SK-N-SH (cell line): ENCODE results near the gene INTS11. TPM values are rescaled to one million over a fixed set of nuclear protein-coding genes. Genes with fewer than 3 reads are reported as not detected.

Source experiments
- CTCF ChIA-PET: fragments of 300-600, 350-600 bp; formaldehyde crosslinking; extraction: SDS; loops from one replicate; lab custom pipeline; 2021; lab: Yijun Ruan, JAX
- POLR2A ChIA-PET: fragments of 350-600 bp; sonication (Branson Sonifier 250); formaldehyde crosslinking; extraction: SDS; loops from one replicate; lab custom pipeline; 2020; ENCODE audit warnings: antibody characterized with exemption, inconsistent platforms; lab: Yijun Ruan, JAX
- DNase-seq: peaks from one replicate; pipeline ENCODE4 v3.0.0; 2012
- H2AFZ ChIP-seq: fragments of 200-600 bp; sonication (generic); 2 replicates; pipeline ENCODE4 v1.8.1; 2016; ENCODE audit warnings: antibody characterized with exemption, mild to moderate bottlenecking, low read depth
- H3F3A ChIP-seq: fragments of 200-600 bp; sonication (generic); replicated peaks from 2 replicates; pipeline ENCODE3; 2016; ENCODE audit warnings: antibody characterized with exemption, mild to moderate bottlenecking; ENCODE audit not compliant: insufficient read depth
- H3K27ac ChIP-seq, 2 experiments: fragments of 200-500 bp in 1 of 2; fragments of 200-600 bp in 1 of 2; sonication (Bioruptor generic) in 1 of 2; sonication (generic), shearing (Covaris generic) in 1 of 2; 2 replicates each; pipeline versions ENCODE4 v1.5.1 to v1.6.1; 2014 to 2016; ENCODE audit warnings: low read depth in 2 of 2, inconsistent platforms in 1 of 2, low read length in 1 of 2, mild to moderate bottlenecking in 1 of 2, mixed read lengths in 1 of 2
- H3K27me3 ChIP-seq: fragments of 200-600 bp; sonication (generic), shearing (Covaris generic); 2 replicates; pipeline ENCODE4 v1.6.1; 2016; ENCODE audit warnings: mixed run types; ENCODE audit not compliant: insufficient read depth
- H3K36me3 ChIP-seq, 2 experiments: fragments of 200-500 bp in 1 of 2; fragments of 200-600 bp in 1 of 2; sonication (Bioruptor generic) in 1 of 2; sonication (generic) in 1 of 2; replicated peaks in 1 of 2; 2 replicates each; pipeline versions ENCODE3 to v1.5.1; 2014 to 2016; ENCODE audit warnings: low read length in 1 of 2, mild to moderate bottlenecking in 1 of 2; ENCODE audit not compliant: insufficient read depth in 2 of 2, control insufficient read depth in 1 of 2
- H3K4me1 ChIP-seq, 2 experiments: fragments of 200-500 bp in 1 of 2; fragments of 200-600 bp in 1 of 2; sonication (Bioruptor generic) in 1 of 2; sonication (generic), shearing (Covaris generic) in 1 of 2; 2 replicates each; pipeline versions ENCODE4 v1.5.1 to v1.6.1; 2014 to 2016; ENCODE audit warnings: low read depth in 1 of 2, low read length in 1 of 2, mixed run types in 1 of 2; ENCODE audit not compliant: insufficient read depth in 2 of 2, control insufficient read depth in 1 of 2
- H3K4me2 ChIP-seq: fragments of 200-600 bp; sonication (generic), shearing (Covaris generic); 2 replicates; pipeline ENCODE4 v1.6.1; 2017; ENCODE audit warnings: mixed run types
- H3K4me3 ChIP-seq, 2 experiments: fragments of 200-500 bp in 1 of 2; fragments of 200-600 bp in 1 of 2; sonication (Bioruptor generic) in 1 of 2; sonication (generic), shearing (Covaris generic) in 1 of 2; 2 replicates each; pipeline versions ENCODE4 v1.5.1 to v1.8.1; 2014 to 2016; ENCODE audit warnings: low read depth in 2 of 2, inconsistent platforms in 1 of 2, low read length in 1 of 2, mild to moderate bottlenecking in 1 of 2, mixed read lengths in 1 of 2, moderate library complexity in 1 of 2
- H3K79me2 ChIP-seq: fragments of 200-600 bp; sonication (generic); 2 replicates; pipeline ENCODE4 v1.8.1; 2017; ENCODE audit warnings: mild to moderate bottlenecking; ENCODE audit not compliant: insufficient read depth
- H3K9ac ChIP-seq: fragments of 200-600 bp; sonication (generic); 2 replicates; pipeline ENCODE4 v1.6.1; 2017; ENCODE audit warnings: mixed run types
- H3K9me2 ChIP-seq: fragments of 200-600 bp; sonication (generic); 2 replicates; pipeline ENCODE4 v1.6.1; 2017; ENCODE audit warnings: mixed run types
- H3K9me3 ChIP-seq: fragments of 200-600 bp; sonication (generic); 2 replicates; pipeline ENCODE4 v1.6.1; 2017; ENCODE audit warnings: mixed run types, mild to moderate bottlenecking, moderate library complexity
- H4K20me1 ChIP-seq: fragments of 200-600 bp; sonication (generic); 2 replicates; pipeline ENCODE4 v1.6.1; 2017; ENCODE audit warnings: mild to moderate bottlenecking, mixed run types; ENCODE audit not compliant: insufficient read depth
- CHD2 ChIP-seq: fragments of 150-350 bp; IDR thresholded peaks from 2 replicates; pipeline ENCODE4 v1.6.1; 2018; ENCODE audit warnings: low read length; ENCODE audit not compliant: partially characterized antibody
- ELF1 ChIP-seq: IDR thresholded peaks from 2 replicates; pipeline ENCODE4 v1.4.0; 2012
- EZH2phosphoT487 ChIP-seq: fragments of 200-600 bp; sonication (generic); IDR thresholded peaks from 2 replicates; pipeline ENCODE4 v1.6.1; 2017; ENCODE audit warnings: low read depth, mixed run types, mild to moderate bottlenecking, antibody characterized with exemption, moderate library complexity, borderline replicate concordance
- GABPA ChIP-seq: IDR thresholded peaks from 2 replicates; pipeline ENCODE4 v1.4.0; 2012; ENCODE audit warnings: low read depth, mild to moderate bottlenecking
- GATA2 ChIP-seq: sonication (generic); formaldehyde crosslinking; IDR thresholded peaks from 2 replicates; pipeline ENCODE4 v1.5.0; 2020; ENCODE audit warnings: mild to moderate bottlenecking, missing genetic modification reagents
- NFIC ChIP-seq: IDR thresholded peaks from 2 replicates; pipeline ENCODE4 v1.4.0; 2012; ENCODE audit warnings: borderline replicate concordance
- RFX5 ChIP-seq: IDR thresholded peaks from 2 replicates; pipeline ENCODE4 v1.6.1; 2012; ENCODE audit warnings: mild to moderate bottlenecking, improper control_type of control experiment, low read length
- ZBTB33 ChIP-seq: IDR thresholded peaks from 2 replicates; pipeline ENCODE4 v1.4.0; 2012; ENCODE audit warnings: low read depth, borderline replicate concordance
- WGBS: methylation state at CpG from one replicate; pipeline ENCODE4 v1.1.6; 2017; ENCODE audit warnings: low lambda C conversion rate; 5-methylcytosine and 5-hydroxymethylcytosine counted together
- polyA plus RNA-seq, 3 experiments: library from polyadenylated mRNA; depleted of rRNA; stranded (reverse); fragments of >200 nt; gene quantifications; 2 replicates each; pipeline ENCODE4 v1.2.3, GENCODE V29; 2012
- TF ChIP-seq, protein P1 (sequence below): fragments of 150-350 bp; IDR thresholded peaks from 2 replicates; pipeline ENCODE4 v1.6.1; 2016; ENCODE audit warnings: mild to moderate bottlenecking, low read depth, low read length

INTS11 gene
- polyA plus RNA-seq, 1 of the 3 experiments (the other 2 are of a cell fraction), result 137 TPM

GRCh38 chr1:1284221-1285101, 40.0 kb downstream of the INTS11 start:
- H3K79me2 ChIP-seq, result no peaks in the 10 kb centered on the region
- TF ChIP-seq ZBTB33 (no peak), GABPA (no peak), EZH2phosphoT487 (no peak), ELF1 (no peak), GATA2 (CRISPR knock-in tag) (no peak), CHD2 (no peak), RFX5 (no peak), NFIC (no peak)
- TF ChIP-seq, protein P1, sequence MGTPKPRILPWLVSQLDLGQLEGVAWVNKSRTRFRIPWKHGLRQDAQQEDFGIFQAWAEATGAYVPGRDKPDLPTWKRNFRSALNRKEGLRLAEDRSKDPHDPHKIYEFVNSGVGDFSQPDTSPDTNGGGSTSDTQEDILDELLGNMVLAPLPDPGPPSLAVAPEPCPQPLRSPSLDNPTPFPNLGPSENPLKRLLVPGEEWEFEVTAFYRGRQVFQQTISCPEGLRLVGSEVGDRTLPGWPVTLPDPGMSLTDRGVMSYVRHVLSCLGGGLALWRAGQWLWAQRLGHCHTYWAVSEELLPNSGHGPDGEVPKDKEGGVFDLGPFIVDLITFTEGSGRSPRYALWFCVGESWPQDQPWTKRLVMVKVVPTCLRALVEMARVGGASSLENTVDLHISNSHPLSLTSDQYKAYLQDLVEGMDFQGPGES, result no peak
- H2AFZ ChIP-seq, result no peak overlapping the region
- no peaks in the 10 kb centered on the region for H3F3A ChIP-seq
- DNase-seq, result peak; percentile 50
- no peak overlapping the region for H3K9ac ChIP-seq
- 82% methylated on average over 8 of the region's 32 CpGs for WGBS
- POLR2A ChIA-PET, result no interaction called here
- H3K27me3 ChIP-seq, result no peaks in the 10 kb centered on the region
- H3K4me1 ChIP-seq, result peaks cover 0 to 9% of the 10 kb centered on the region in 2 experiments; a peak in 1 of 4 replicates
- no peaks in the 10 kb centered on the region for H3K9me2 ChIP-seq
- CTCF ChIA-PET, result interaction anchor here (0.8 to 1.7 kb wide), 5 partner anchors 8 to 252 kb away, joined by 3 to 4 read pairs (median 3); partner anchors contain the start of gene C1QTNF12
- H3K4me3 ChIP-seq, result no peak overlapping the region
- H3K4me2 ChIP-seq, result no peak overlapping the region
- no peak overlapping the region for H3K27ac ChIP-seq
- no peaks in the 10 kb centered on the region for H4K20me1 ChIP-seq
- H3K36me3 ChIP-seq, result no peaks in the 10 kb centered on the region
- H3K9me3 ChIP-seq, result no peaks in the 10 kb centered on the region

DNA sequence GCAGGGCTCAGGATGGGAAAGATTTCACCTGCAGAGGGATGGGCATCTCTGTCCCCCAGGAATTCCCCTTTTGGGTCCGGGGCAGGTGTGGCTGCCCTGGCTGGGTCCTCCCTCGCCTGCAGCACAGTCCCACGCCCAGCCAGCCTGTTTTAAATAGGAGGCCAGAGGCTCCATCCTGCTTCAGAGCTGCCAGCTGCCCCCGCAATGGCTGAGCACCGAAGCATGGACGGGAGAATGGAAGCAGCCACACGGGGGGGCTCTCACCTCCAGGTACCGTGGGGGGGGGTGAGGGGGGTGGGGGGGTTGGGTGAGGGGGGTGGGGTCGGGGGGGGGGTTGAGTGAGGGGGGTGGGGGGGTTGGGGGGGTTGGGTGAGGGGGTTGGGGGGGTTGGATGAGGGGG, 40.6 kb downstream of the INTS11 start:
- CTCF ChIA-PET, result interaction anchor here (1.0 to 1.5 kb wide), 5 partner anchors 8 to 252 kb away, joined by 3 to 4 read pairs (median 3); no protein-coding TSS in a partner anchor
- no peaks in the 10 kb centered on the region for H3K9me2 ChIP-seq
- POLR2A ChIA-PET, result no interaction called here
- H3K27ac ChIP-seq, result no peak overlapping the region
- H4K20me1 ChIP-seq, result no peaks in the 10 kb centered on the region
- no peak overlapping the region for H3K9ac ChIP-seq
- peaks cover 0 to 9% of the 10 kb centered on the region in 2 experiments; a peak in 1 of 4 replicates for H3K4me1 ChIP-seq
- H3K4me3 ChIP-seq, result no peak overlapping the region
- H3K79me2 ChIP-seq, result no peaks in the 10 kb centered on the region
- whole genome bisulfite sequencing, result 26% methylated on average over 7 of the region's 9 CpGs
- no peak for TF ChIP-seq GATA2 (CRISPR knock-in tag)
- H2AFZ ChIP-seq, result no peak overlapping the region
- no peaks in the 10 kb centered on the region for H3K9me3 ChIP-seq
- no peaks in the 10 kb centered on the region for H3K27me3 ChIP-seq
- no peaks in the 10 kb centered on the region for H3F3A ChIP-seq
- H3K36me3 ChIP-seq, result no peaks in the 10 kb centered on the region
- no peak overlapping the region for H3K4me2 ChIP-seq
- DNase-seq, result peak; percentile 87
